ENCODE measurements around the gene STK32B.

Gene STK32B

GRCh38 chr4:5211282-5211839 is 160.1 kb downstream of the STK32B start:
- ChIA-PET POLR2A (no interaction called here), CTCF (no interaction called here)
- Histone ChIP-seq H3K9me3 (ENCODE audit: control insufficient read depth, insufficient read depth, low read depth, low read length) (no peaks in the 10 kb centered on the region), H3K4me1 (ENCODE audit: control insufficient read depth, insufficient read depth, low read length) (no peaks in the 10 kb centered on the region), H3K36me3 (ENCODE audit: control insufficient read depth in 2 of 2, insufficient read depth in 1 of 2, low read length in 2 of 2) (no peaks in the 10 kb centered on the region), H3K27ac (ENCODE audit: extremely low read depth, low read depth, low read length) (no peak overlapping the region), H3K4me3 (ENCODE audit: low read depth, low read length) (no peak overlapping the region)
- TF ChIP-seq ZNF174 (tag by site-specific recombination; IDR thresholded peaks at IDR 0.05): no peak
- TF ChIP-seq IKZF3 (tag by site-specific recombination; IDR thresholded peaks at IDR 0.05): no peak
- TF ChIP-seq ZNF239 (tag by site-specific recombination; IDR thresholded peaks at IDR 0.05): no peak
- no peak for TF ChIP-seq ZNF837 (tag by site-specific recombination; IDR thresholded peaks at IDR 0.05)
- TF ChIP-seq REST (tag by site-specific recombination; IDR thresholded peaks at IDR 0.05): no peak
- TF ChIP-seq ZBTB48 (tag by site-specific recombination; IDR thresholded peaks at IDR 0.05): no peak
- no peak for TF ChIP-seq MEIS1 (CRISPR knock-in tag; IDR thresholded peaks at IDR 0.05; ENCODE audit: borderline replicate concordance)
- TF ChIP-seq ZNF292 (tag by site-specific recombination; IDR thresholded peaks at IDR 0.05; ENCODE audit: borderline replicate concordance, low read depth): no peak
- TF ChIP-seq BCL11A (tag by site-specific recombination; IDR thresholded peaks at IDR 0.05; ENCODE audit: low read depth): no peak
- TF ChIP-seq ZBTB21 (tag by site-specific recombination; IDR thresholded peaks at IDR 0.05): no peak
- no peak for TF ChIP-seq ZNF664 (tag by site-specific recombination; IDR thresholded peaks at IDR 0.05)
- no peak for TF ChIP-seq ZNF544 (tag by site-specific recombination; IDR thresholded peaks at IDR 0.05)
- TF ChIP-seq ZNF354C (tag by site-specific recombination; IDR thresholded peaks at IDR 0.05; ENCODE audit: borderline replicate concordance, low read depth): no peak
- TF ChIP-seq ZNF621 (tag by site-specific recombination; IDR thresholded peaks at IDR 0.05): no peak
- no peak for TF ChIP-seq HOXC10 (CRISPR knock-in tag; IDR thresholded peaks at IDR 0.05)
- no peak for TF ChIP-seq SCRT1 (tag by site-specific recombination; IDR thresholded peaks at IDR 0.05; ENCODE audit: borderline replicate concordance)
- no peak for TF ChIP-seq ZIC2 (tag by site-specific recombination; IDR thresholded peaks at IDR 0.05)
- TF ChIP-seq KLF17 (tag by site-specific recombination; IDR thresholded peaks at IDR 0.05): no peak

GRCh38 chr4:5212255-5213013 is 161.2 kb downstream of the STK32B start:
- no peaks in the 10 kb centered on the region for H3K4me1 ChIP-seq (ENCODE audit: control insufficient read depth, insufficient read depth, low read length)
- H3K4me3 ChIP-seq (ENCODE audit: low read depth, low read length): no peak overlapping the region
- CTCF ChIA-PET: no interaction called here
- no peaks in the 10 kb centered on the region for H3K9me3 ChIP-seq (ENCODE audit: control insufficient read depth, insufficient read depth, low read depth, low read length)
- no peaks in the 10 kb centered on the region for H3K36me3 ChIP-seq (ENCODE audit: control insufficient read depth in 2 of 2, insufficient read depth in 1 of 2, low read length in 2 of 2)
- no peak overlapping the region for H3K27ac ChIP-seq (ENCODE audit: extremely low read depth, low read depth, low read length)
- no peak for TF ChIP-seq ZNF433 (tag by site-specific recombination; IDR thresholded peaks at IDR 0.05; ENCODE audit: low read depth)
- TF ChIP-seq ZNF133 (tag by site-specific recombination; IDR thresholded peaks at IDR 0.05): no peak
- TF ChIP-seq ZNF366 (tag by site-specific recombination; conservative IDR thresholded peaks at IDR 0.05): no peak
- TF ChIP-seq ZNF10 (tag by site-specific recombination; IDR thresholded peaks at IDR 0.05): no peak
- TF ChIP-seq ZNF530 (tag by site-specific recombination; IDR thresholded peaks at IDR 0.05; ENCODE audit: low read depth): no peak
- TF ChIP-seq MEIS1 (CRISPR knock-in tag; IDR thresholded peaks at IDR 0.05; ENCODE audit: borderline replicate concordance): no peak
- TF ChIP-seq SETDB1 (IDR thresholded peaks at IDR 0.05; ENCODE audit: insufficient read length, low read length): no peak
- no peak for TF ChIP-seq ZNF157 (tag by site-specific recombination; IDR thresholded peaks at IDR 0.05)
- POLR2A ChIA-PET: no interaction called here

All from HEK293 (cell line).